ENCODE measurements around the gene KRT3. TPM values are rescaled to one million over a fixed set of nuclear protein-coding genes. Genes with fewer than 3 reads are reported as not detected.

KRT3 gene
- total RNA-seq, 4 donors from 2014 or later: not detected

- H3K4me3 ChIP-seq: no peak overlapping the region
- 83% methylated on average over 7 of the region's 8 CpGs for WGBS
- no peak overlapping the region for H3K27ac ChIP-seq
- no peaks in the 10 kb centered on the region for H3K36me3 ChIP-seq
- H3K27me3 ChIP-seq: no peaks in the 10 kb centered on the region
- no peak for TF ChIP-seq EP300 (IDR thresholded peaks at IDR 0.05)
- TF ChIP-seq POLR2A (IDR thresholded peaks at IDR 0.05): no peak
- TF ChIP-seq POLR2AphosphoS5 (IDR thresholded peaks at IDR 0.05): no peak
- TF ChIP-seq CTCF (IDR thresholded peaks at IDR 0.05): no peak
- no peaks in the 10 kb centered on the region for H3K4me1 ChIP-seq
- H3K9me3 ChIP-seq: no peaks in the 10 kb centered on the region
- no peak for DNase-seq (ENCODE audit: low spot score in 2 of 2)
Measured at GRCh38 chr12:52829986-52830770, 34.3 kb upstream of the KRT3 start.

GRCh38 chr12:52828591-52829021 is 32.7 kb upstream of the KRT3 start:
- Histone ChIP-seq H3K27me3 (no peaks in the 10 kb centered on the region), H3K36me3 (no peaks in the 10 kb centered on the region), H3K4me1 (no peaks in the 10 kb centered on the region), H3K4me3 (no peak overlapping the region), H3K27ac (no peak overlapping the region), H3K9me3 (no peaks in the 10 kb centered on the region)
- no peak for DNase-seq (ENCODE audit: low spot score in 2 of 2)
- TF ChIP-seq POLR2AphosphoS5 (IDR thresholded peaks at IDR 0.05) (no peak), CTCF (IDR thresholded peaks at IDR 0.05) (no peak), EP300 (IDR thresholded peaks at IDR 0.05) (no peak), POLR2A (IDR thresholded peaks at IDR 0.05) (no peak)
- WGBS: 23% methylated on average over 2 of the region's 2 CpGs

- Histone ChIP-seq H3K27ac (no peak overlapping the region), H3K4me1 (no peaks in the 10 kb centered on the region), H3K36me3 (no peaks in the 10 kb centered on the region), H3K27me3 (no peaks in the 10 kb centered on the region), H3K4me3 (no peak overlapping the region), H3K9me3 (no peaks in the 10 kb centered on the region)
- DNase-seq (ENCODE audit: low spot score in 2 of 2): no peak
- TF ChIP-seq EP300 (IDR thresholded peaks at IDR 0.05) (no peak), CTCF (IDR thresholded peaks at IDR 0.05) (no peak), POLR2AphosphoS5 (IDR thresholded peaks at IDR 0.05) (no peak), POLR2A (IDR thresholded peaks at IDR 0.05) (no peak)
Measured at GRCh38 chr12:52828156-52828555, 32.2 kb upstream of the KRT3 start.

GRCh38 chr12:52827499-52828090 is 31.7 kb upstream of the KRT3 start:
- no peak overlapping the region for H3K27ac ChIP-seq
- no peaks in the 10 kb centered on the region for H3K9me3 ChIP-seq
- WGBS: 87% methylated on average over 6 of the region's 6 CpGs
- H3K4me1 ChIP-seq: no peaks in the 10 kb centered on the region
- no peak overlapping the region for H3K4me3 ChIP-seq
- TF ChIP-seq EP300 (IDR thresholded peaks at IDR 0.05) (no peak), POLR2AphosphoS5 (IDR thresholded peaks at IDR 0.05) (no peak)
- no peaks in the 10 kb centered on the region for H3K36me3 ChIP-seq
- no peak for DNase-seq (ENCODE audit: low spot score in 2 of 2)
- H3K27me3 ChIP-seq: no peaks in the 10 kb centered on the region

GRCh38 chr12:52826611-52827498 is 30.9 kb upstream of the KRT3 start:
- H3K27ac ChIP-seq: no peak overlapping the region
- no peak for DNase-seq (ENCODE audit: low spot score in 2 of 2)
- H3K4me1 ChIP-seq: peaks cover 7% of the 10 kb centered on the region
- no peak for TF ChIP-seq CTCF (IDR thresholded peaks at IDR 0.05)
- no peak for TF ChIP-seq EP300 (IDR thresholded peaks at IDR 0.05)
- no peak for TF ChIP-seq POLR2AphosphoS5 (IDR thresholded peaks at IDR 0.05)
- TF ChIP-seq POLR2A (IDR thresholded peaks at IDR 0.05): no peak
- WGBS: 95% methylated on average over 11 of the region's 11 CpGs
- no peaks in the 10 kb centered on the region for H3K36me3 ChIP-seq
- no peak overlapping the region for H3K4me3 ChIP-seq
- no peaks in the 10 kb centered on the region for H3K9me3 ChIP-seq
- no peaks in the 10 kb centered on the region for H3K27me3 ChIP-seq
